ENCODE measurements around the gene GAS2L1.

Gene GAS2L1

GRCh38 chr22:29328566-29329500 is 22.4 kb downstream of the GAS2L1 start:
- DNase-seq: no peak

GRCh38 chr22:29329581-29329980 is 23.1 kb downstream of the GAS2L1 start:
- no peak for DNase-seq

- no peak for DNase-seq
Observed at GRCh38 chr22:29330291-29330690, 23.8 kb downstream of the GAS2L1 start.

GRCh38 chr22:29330753-29331152 is 24.3 kb downstream of the GAS2L1 start:
- DNase-seq: no peak

GRCh38 chr22:29331213-29331612 is 24.8 kb downstream of the GAS2L1 start:
- no peak for DNase-seq

- DNase-seq: no peak
Observed at GRCh38 chr22:29331658-29332300, 25.3 kb downstream of the GAS2L1 start.

GRCh38 chr22:29332886-29333496 is 26.5 kb downstream of the GAS2L1 start:
- DNase-seq: peak; percentile 66

GRCh38 chr22:29334148-29334547 is 27.7 kb downstream of the GAS2L1 start:
- DNase-seq: no peak

- no peak for DNase-seq
Observed at GRCh38 chr22:29334696-29335344, 28.4 kb downstream of the GAS2L1 start.

- no peak for DNase-seq
Observed at GRCh38 chr22:29335656-29336055, 29.2 kb downstream of the GAS2L1 start.

GRCh38 chr22:29336751-29337490 is 30.5 kb downstream of the GAS2L1 start:
- DNase-seq: no peak

GRCh38 chr22:29337631-29338284 is 31.3 kb downstream of the GAS2L1 start:
- no peak for DNase-seq

- no peak for DNase-seq
Observed at GRCh38 chr22:29338398-29338797, 31.9 kb downstream of the GAS2L1 start.

GRCh38 chr22:29339381-29340235 is 33.2 kb downstream of the GAS2L1 start:
- DNase-seq: no peak

GRCh38 chr22:29340566-29340965 is 34.1 kb downstream of the GAS2L1 start:
- DNase-seq: no peak

- DNase-seq: no peak
Observed at GRCh38 chr22:29341056-29341848, 34.8 kb downstream of the GAS2L1 start.

- no peak for DNase-seq
Observed at GRCh38 chr22:29341849-29342127, 35.3 kb downstream of the GAS2L1 start.

- DNase-seq: no peak
Observed at GRCh38 chr22:29342177-29342576, 35.7 kb downstream of the GAS2L1 start.

- peak; percentile 14 for DNase-seq
Observed at GRCh38 chr22:29342577-29343312, 36.3 kb downstream of the GAS2L1 start.
